ENCODE measurements around the gene NMNAT1.
"Not testable (repeated sequence)": the region's sequence is repeated elsewhere in the genome, so short reads cannot be mapped to it uniquely, and the experiment has no call there.

The NMNAT1 gene

DNA sequence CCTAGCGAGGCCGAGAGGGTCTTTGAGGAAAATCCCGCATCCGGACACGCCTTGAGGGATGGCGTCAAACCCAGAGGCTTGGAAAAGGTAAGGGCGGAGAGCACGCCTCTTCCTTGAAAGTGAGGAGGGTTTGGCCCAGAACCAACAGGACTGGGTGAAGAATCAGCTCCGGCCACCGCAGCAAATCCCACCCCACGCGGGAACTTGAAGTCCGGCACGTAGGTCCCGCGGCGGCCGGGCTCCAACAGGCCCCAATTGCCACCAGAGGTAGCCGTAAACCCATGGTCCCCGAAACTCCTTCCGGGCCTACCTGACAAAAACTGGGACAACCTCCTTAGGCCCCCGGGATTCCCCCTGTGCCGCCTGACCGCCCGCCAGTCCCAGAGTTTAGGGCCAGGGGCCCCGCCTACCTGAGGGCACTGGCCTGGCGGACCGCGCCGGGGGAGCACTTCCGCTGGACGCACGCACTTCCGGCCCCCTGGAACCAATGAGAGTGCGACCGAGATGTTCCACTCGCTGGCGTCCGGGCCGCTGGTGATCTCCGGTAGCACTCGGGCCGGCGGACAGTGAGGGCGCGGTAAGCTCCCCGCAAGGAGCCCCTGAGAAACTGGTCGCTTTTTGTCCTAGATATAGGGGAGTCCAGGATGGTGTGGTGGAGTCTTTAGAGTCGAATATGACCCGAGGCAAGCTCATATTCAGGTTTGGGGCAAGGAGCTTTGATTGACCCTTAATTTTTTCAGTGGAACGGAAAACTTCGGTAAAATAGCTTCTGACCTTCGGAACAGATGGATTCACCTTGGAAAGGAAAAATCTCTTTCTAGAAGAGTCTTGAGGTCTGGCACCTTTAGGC is at the start of gene NMNAT1, which contains the start of gene LZIC:
Gene NMNAT1 (plus strand): TSS at position 537 of the 850 bp plus-strand sequence. CDS start 28,599 bp downstream, outside the sequence.
Gene LZIC (minus strand): TSS at position 453 of the 850 bp plus-strand sequence. CDS start 6,772 bp downstream, outside the sequence.
- DNase-seq (ENCODE audit: low spot score): peak; percentile 87

DNA sequence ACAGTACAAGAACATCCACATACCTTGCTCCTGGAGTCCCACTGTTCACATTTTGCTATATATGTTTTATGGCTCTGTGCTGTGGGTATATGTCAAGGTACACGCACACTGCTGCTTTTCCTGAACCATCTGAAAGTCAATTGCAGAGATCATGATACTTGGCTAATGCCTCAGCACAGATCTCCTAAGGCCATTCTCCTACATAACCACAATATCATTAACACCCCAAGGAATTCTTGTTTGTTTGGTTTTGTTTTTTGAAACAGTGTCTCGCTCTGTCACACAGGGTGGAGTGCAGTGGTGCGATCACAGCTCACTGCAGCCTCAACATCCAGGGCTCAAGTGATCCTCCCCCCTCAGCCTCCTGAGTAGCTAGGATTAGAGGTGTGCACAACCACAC is 49.2 kb upstream of the NMNAT1 start:
- DNase-seq (ENCODE audit: low spot score): no peak

DNA sequence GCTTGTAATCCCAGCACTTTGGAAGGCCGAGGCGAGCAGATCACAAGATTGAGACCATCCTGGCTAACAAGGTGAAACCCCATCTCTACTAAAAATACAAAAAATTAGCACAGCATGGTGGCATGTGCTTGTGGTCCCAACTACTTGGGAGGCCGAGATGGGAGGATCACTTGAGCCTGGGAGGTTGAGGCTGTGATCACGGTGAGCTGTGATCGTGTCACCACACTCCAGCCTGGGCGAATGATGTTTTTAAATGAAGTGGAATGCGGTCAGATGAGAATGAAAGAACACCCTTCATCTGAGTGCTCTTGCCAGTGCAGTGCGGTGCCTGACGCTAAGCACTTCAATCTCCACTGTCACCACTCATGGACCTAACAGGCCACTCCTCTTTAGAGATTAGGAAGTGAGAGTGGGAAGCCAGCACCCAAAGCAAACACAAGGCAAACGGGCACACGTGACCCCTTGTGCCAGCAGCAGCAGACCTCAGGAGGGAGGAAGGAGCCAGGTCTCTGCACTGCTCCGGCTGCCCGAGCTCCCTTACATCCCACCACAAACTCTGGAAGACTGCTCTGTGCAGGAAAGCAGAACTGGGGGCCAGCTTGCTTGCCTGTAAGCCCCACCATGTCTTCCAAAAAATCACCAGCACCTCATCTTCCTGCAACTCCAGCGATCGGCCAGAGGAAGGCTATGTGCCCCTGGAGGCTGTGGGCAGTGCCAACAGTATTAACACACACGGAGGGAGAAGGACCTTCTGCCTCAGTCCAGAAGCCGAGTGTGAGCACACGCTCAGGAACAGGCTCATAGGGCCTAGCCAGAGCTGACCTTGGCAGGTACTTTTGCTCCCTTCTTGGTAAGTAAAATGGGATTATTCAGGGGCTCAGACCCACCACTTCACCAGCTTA is 42.9 kb upstream of the NMNAT1 start:
- no peak for DNase-seq (ENCODE audit: low spot score)

DNA sequence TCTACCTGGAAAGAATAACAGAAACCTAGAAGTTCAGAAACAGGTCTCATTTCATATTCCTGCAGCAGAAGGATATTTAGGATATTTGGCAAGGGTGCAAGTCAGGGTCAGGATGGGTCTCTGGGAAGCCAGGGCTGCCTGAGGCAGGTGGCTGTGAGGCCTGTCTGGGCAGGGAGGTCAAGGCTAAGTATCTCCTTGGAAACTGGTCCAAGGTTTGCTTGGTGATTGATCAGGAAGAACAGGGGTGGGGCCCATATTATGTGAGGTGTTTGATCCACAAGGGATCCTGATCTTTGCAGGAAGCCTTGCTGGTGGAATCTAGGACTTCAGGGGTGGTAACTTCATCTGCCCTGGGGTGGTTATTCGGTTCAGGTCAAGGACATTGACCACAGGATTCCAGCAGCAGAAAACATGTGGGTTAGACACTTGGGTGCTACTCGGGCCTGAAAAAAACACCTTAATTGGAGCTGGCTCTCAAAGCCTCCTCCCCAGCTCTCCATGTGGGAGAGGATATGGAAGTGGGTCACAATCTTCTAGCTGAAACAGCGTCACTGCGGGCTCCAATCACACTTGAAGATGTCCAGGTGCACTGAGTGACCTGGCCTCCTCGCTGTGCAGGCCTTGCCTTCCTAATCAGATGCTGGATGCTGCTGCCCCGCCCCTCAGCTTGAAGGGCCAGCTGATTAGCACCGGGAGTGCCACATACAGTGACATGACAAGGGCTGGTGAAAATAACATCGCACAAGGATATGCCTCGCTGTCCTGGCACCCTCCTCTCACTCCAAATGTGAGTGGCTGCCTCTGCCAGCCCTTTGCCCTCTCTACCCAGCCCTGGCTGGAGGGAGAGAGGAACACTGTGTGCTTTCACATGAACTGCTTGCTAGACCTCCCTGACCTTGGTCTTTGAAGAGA is 41.9 kb upstream of the NMNAT1 start:
- DNase-seq (ENCODE audit: low spot score): no peak

DNA sequence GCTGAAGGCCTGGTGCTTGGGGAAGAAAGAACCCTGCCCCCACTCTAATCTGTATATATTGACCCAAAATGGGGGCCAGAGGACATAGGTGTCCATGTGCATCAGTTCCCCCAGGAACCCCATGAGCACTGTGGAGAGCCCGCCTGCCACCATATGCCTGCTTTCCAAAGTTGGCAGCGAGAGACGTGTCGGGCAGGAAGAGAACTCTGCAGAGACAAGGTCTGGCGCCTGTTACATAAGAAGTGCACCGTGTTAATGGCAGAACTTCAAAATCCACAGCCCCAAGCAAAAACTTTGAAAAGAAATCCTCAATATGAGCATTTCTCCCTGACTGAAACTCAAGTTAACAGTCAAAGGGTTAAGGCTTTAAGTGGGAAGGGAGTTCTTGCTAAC is 41.2 kb upstream of the NMNAT1 start:
- DNase-seq (ENCODE audit: low spot score): no peak

DNA sequence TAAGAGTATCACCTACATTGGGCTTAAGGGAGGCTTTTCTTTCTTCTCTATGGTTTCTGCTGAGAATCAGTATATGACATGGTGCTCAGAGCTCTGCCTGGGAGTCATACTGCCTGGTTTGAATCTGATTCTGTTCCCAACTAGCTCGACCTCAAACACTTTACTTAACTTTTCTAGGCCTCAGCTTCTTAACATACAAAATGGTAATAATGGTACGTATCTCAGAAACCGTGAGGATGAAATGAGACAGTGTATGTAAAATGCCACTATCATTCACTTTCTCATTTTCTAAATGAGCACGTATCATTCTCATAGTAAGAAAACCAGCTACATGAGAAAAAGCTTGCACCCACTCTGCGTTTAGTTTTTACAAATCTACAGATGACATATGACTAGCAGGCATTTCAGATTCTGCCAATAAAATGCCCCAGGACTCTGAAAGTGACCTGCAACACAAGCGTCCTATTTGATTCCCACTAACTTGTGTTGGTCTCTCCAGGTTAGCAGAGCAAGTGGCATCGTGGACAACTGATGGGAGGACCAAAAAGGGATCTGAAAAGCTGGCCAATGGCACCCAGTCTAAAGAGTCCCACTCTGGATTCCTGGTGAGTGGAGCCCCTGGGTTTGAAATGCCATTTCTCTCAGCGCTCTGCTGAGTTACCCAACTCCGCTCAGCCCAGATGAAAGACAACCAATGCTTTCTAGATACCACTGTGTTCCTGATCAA is 39.3 kb upstream of the NMNAT1 start:
- DNase-seq (ENCODE audit: low spot score): no peak

DNA sequence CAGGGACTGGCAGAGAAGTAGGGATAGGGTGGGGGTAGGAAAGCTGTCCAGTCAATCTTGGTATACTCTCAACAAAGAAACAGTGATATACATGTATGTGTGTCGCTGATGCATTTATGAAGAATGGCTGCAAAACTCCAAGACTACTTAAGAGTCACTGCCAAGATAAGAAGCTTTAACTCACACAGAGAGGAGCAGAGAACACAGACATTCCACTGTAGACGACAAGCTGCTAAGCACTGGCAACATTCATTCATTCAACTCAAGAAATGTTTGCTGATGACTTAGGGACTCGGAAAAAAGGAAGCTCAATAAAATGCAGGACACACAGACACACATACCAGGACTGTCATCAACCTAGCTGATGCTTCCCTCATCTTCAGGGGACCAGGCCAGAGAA is 38.7 kb upstream of the NMNAT1 start:
- DNase-seq (ENCODE audit: low spot score): no peak

DNA sequence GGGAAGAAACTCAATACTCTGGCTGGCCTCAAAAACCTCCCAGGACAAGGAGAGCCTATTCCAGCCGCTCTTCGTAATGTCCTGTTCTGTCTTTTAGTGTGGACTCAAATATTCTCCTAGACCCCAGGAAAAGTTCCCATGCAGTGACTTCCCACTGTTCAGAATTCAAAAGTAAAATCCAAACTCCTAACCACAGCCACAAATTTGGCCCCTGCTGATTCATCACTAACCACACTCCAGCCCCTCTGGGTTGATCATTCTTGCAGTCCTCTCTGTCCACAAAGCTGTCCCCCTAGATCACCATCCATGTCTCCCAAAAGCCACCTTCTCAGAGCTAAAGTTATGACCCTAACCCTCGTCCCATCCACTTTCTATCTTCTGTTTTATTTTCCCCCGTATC is 38.3 kb upstream of the NMNAT1 start:
- no peak for DNase-seq (ENCODE audit: low spot score)

DNA sequence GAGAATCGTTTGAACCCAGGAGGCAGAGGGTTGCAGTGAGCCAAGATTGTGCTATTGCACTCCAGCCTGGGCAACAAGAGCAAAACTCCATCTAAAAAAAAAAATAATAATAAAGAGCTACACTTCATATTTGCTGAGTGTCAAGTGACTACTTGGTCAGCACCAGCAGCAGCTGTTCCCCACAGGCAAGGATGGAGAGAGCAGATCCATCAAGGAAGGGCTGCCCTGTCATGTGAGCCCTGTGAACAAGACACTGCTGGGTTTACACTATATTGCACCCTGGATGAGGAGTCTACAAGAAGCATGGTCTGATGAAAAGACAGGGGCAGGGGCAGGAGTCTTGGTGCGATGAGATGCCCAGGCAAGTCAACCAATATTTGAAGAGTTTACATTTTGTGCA is 36.8 kb upstream of the NMNAT1 start:
- no peak for DNase-seq (ENCODE audit: low spot score)

DNA sequence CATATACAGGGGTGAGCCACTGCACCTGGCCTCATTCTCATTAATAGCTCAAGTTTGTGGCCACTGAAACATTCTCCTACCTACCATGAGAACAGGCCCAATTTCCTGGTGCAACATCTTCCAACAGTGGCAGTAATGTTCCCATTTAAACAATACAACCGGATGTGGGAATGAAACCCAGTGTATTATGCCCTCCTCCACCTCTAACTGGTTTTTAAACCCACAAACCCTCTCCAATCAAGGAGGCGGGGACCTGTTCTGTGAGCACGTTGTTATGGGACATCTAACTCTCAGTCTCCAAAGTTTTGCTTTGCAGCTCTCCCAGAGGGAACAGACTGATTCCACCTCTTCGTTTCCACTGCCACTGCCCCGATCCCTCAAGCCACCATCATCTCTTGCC is 35.8 kb upstream of the NMNAT1 start:
- no peak for DNase-seq (ENCODE audit: low spot score)

DNA sequence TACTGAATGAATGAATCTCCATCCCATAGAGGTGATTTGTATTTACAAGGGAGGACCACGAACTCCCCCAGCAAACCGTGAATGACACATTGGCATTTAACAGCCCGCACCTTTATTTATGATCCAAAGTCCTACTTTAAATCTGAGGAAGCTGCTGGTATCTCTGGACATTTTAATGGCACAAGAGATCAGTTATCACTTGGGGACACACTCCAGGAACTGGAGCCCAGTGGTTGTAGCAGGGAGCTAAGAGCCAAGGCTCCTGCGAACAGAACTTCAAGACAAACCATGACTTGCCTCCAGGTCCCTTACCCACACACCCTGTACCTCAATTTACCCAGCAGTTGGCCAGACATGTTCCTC is 34.4 kb upstream of the NMNAT1 start:
- DNase-seq (ENCODE audit: low spot score): no peak

DNA sequence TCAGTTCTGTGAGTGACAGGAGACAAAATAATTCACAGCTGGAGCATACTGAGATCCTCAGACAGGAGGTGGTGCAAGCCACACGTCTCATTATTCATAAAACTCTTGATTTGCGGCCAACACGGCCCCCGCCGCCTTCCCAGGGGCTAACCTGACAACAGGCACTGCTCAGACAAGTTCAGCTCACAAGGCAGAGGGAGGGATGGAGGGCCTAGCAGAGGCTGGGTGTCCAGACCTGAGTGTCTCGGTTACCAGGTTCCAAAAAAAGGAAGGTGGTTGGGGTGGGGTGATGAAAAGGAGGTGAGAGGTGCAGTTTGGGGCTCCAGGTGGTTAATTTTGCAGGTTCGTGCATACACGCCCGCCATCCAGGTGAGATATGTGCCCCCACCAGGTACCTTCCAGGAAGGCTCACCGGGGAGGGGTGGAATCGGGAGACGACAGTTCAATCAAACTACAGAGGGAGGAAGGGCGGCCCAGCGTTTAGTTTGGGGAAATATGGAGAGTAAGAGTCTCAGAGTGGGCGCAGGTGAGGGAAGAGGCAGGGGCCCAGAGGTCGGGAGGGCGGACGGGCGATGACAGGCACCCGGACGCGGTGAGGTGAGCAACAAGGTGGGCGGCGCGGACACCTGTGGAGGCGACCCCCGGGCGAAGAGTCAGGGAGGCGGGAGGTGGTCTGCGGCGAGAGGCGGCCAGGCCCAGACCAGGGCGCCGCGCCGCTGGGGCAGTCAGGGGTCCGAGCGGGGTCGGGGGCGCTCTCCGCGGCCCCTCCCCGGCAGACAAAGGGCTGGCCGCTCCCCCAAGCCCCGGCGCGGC is 33.8 kb upstream of the NMNAT1 start:
- no peak for DNase-seq (ENCODE audit: low spot score)

DNA sequence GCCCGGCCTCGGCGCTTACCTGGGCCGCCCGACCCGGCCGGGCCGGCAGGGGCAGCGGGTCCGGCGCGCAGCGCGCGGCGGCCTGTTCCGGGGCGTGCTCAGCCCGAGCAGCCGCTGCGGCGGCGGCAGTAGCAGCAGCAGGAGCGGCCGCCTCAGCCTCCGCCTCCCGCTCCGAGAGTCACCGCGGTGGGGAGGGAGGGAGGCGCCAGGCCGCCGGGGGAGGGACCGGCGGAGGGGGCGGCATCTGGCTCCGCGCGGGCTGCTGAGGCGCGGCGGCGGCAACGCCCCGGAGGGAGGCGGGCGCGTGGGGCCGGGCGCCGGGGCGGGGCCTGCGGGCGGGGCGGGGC is 33.2 kb upstream of the NMNAT1 start, which contains the start of gene CTNNBIP1:
Gene CTNNBIP1 (minus strand): TSS at position 194 of the 347 bp plus-strand sequence. CDS start 38,205 bp downstream, outside the sequence.
- DNase-seq (ENCODE audit: low spot score): no peak

DNA sequence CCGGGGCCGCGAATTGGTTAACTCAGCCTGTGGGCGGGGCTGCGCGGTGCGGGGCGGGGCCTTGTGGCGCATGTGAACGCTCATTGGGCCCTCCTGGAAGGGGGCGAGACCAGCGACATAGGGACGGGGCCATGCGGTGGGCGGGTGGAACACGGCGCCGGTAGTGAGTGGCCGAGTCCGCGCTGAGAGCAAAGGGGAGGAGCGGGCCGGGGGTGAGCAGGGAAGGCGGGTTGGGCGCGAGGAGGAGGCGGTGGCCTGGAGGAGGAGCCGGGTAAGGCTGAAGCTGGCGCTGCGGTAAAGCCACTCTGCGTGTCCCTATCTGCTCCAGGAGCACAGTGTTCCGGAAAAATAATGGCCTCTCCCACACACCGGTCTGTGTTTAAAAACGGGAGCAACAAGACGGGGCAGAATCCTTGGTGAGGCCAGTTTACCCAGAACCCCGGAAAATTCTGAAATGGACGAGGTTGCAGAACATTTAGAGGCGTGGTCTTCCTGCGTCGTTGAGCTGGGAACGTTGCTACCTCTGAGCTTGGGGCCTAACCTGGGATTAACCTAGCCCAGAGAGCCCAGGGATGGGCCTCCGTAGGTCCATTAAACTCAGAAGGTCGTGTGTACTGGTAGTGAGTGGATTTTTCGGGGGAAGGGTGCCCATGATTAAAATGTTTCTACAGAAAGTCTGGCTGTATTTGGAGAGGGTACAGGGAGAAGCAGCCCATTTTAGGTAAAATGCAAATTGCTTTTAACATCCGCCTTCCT is 32.7 kb upstream of the NMNAT1 start:
- peak; percentile 98 for DNase-seq (ENCODE audit: low spot score)

DNA sequence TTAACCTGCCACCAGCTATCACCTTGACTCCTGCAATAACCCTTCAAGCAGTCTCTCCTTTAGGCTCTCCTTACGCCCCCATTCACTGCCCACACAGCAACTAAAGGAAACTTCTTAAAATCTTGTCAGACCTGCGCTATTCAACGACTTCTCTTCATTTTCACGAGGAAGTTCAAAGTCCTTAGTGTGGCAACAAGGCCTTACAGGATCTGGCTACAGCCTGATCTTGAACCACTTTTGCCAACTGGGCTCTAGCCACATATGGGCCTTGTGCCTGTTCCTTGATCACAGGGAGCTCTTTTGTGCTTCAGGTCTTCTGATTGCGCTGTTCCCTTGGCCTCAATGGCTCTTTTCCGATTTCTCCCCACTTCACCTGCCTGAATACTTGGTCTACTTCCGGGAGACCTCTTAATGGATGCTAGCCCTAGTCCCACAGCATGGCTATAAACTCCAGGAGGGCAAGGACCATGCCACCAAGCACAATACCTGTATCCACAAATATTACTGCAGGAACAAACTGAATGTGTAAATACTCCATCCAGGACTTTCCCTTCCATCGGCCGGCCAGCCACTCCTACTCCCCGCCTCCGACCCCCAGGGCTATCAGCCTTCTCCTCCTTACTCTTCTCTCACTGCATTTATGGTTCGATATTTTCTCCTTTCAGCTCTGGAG is 30.9 kb upstream of the NMNAT1 start:
- DNase-seq (ENCODE audit: low spot score): no peak

DNA sequence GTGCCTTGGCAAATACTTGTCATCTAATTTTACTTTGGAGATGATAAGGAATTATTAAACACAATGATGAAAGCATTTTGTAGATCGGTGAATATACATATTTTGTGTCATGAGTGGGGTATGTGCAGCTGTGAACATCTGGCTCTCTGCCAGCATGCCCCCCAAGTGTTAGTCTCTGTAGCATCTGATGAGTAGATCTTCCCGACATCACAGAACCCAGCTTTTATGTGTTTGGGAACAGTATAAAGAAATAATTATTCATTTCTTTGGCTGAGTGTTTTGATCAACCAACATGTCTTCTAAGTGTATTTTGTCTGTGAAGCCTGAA is 28.7 kb upstream of the NMNAT1 start:
- DNase-seq (ENCODE audit: low spot score): no peak

DNA sequence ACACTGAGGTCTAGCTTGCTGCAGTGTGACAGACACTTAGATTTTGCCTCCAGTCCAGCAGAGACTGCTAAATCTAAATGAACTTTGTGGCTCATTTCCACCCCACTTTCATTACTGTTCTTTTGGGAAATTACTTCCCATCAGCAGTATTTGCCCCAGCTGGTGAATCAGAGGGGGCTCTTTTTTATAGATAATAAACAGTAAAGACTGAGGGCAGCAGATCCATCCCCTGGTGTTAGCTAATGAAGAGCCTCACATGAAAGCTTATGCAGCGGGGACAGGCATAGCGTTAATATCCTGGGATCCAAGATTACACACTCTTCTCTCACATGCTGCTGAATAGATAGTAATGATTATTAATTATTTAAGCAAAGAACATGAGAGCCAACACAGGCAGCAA is 26.8 kb upstream of the NMNAT1 start:
- no peak for DNase-seq (ENCODE audit: low spot score)

DNA sequence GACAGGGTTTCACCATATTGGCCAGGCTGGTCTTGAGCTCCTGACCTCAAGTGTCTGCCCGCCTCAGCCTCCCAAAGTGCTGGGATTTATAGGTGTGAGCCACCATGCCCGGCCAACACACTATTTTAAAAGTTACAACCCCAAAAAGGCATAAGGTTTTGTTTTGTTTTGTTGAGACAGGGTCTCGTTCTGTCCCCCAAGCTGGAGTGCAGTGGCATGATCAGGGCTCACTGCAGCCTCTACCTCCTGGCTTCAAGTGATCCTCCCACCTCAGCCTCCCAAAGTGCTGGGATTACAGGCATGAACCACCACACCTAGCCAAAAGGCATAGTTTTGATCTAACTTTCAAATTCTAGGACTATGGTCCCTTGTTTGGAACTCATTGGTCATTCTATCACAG is 25.8 kb upstream of the NMNAT1 start:
- DNase-seq (ENCODE audit: low spot score): not testable (repeated sequence)

DNA sequence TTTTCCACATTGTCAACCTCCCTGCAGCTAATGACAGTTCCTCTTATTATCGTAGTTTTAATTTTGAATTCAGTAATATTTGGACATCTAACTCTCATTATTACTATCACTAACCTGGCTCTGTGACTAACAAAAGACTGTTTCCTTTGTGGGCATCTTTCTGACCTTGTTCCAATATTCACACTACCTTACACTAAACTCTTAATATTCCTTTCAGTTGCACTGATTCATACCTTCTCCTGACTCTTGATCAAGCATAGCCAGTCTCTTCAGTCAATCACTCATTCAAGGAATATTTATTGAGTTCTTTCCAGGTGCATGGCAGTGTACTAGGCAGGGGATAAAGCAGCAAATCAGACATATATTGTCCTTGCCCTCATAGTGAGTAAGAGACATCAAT is 25.4 kb upstream of the NMNAT1 start:
- DNase-seq (ENCODE audit: low spot score): no peak

Data from kidney capillary endothelial cell (primary cell).